Caco-2 (cell line): ENCODE data around the gene ACSS1. TPM values are rescaled to one million over a fixed set of nuclear protein-coding genes. Genes with fewer than 3 reads are reported as not detected.

ENCODE experiments used
- BruUV-seq: library from RNA; stranded (reverse); fragments of 400-500 nt; replicated peaks from 2 replicates; lab custom pipeline; 2021; lab: Mats Ljungman, UMichigan
- CTCF ChIA-PET: fragments of 300-600 bp; sonication (Branson Sonifier 250); formaldehyde crosslinking; loops from one replicate; lab custom pipeline; 2022; ENCODE audit warnings: antibody characterized with exemption; lab: Charles Lee
- POLR2A ChIA-PET: fragments of 300-600 bp; sonication (Branson Sonifier 250); formaldehyde crosslinking; loops from one replicate; lab custom pipeline; 2022; ENCODE audit warnings: antibody characterized with exemption; lab: Charles Lee
- DNase-seq, 2 experiments: peaks; one replicate each; pipeline versions ENCODE4 v3.0.0 to v3.0.0-alpha.2; 2020 to 2022
- H3K27me3 ChIP-seq: replicated peaks from 2 replicates; pipeline ENCODE4 v1.6.0; 2011; ENCODE audit warnings: low read length; ENCODE audit not compliant: control insufficient read depth, insufficient read depth
- H3K36me3 ChIP-seq: 2 replicates; pipeline ENCODE4 v1.5.1; 2011; ENCODE audit warnings: low read length; ENCODE audit not compliant: control insufficient read depth, insufficient read depth
- H3K4me1 ChIP-seq: fragments of 250-450 bp; sonication (Bioruptor Pico); 2 replicates; pipeline ENCODE4 v1.5.1; 2020; ENCODE audit warnings: mild to moderate bottlenecking
- H3K4me3 ChIP-seq: 2 replicates; pipeline ENCODE4 v1.5.1; 2011; ENCODE audit warnings: low read depth, mild to moderate bottlenecking, control low read depth, low read length
- H3K9me3 ChIP-seq: fragments of 250-450 bp; sonication (Bioruptor Pico); 2 replicates; pipeline ENCODE4 v1.5.1; 2020; ENCODE audit warnings: mild to moderate bottlenecking, moderate library complexity
- H3K27ac Mint-ChIP-seq: one replicate; pipeline ENCODE4 v1.8.0; 2022; ENCODE audit warnings: mixed read lengths; ENCODE audit not compliant: unreplicated experiment
- H3K27me3 Mint-ChIP-seq: one replicate; pipeline ENCODE4 v1.8.0; 2022; ENCODE audit warnings: mixed read lengths; ENCODE audit not compliant: insufficient read depth, unreplicated experiment
- H3K36me3 Mint-ChIP-seq: one replicate; pipeline ENCODE4 v1.8.0; 2022; ENCODE audit warnings: mild to moderate bottlenecking, mixed read lengths; ENCODE audit not compliant: insufficient read depth, unreplicated experiment
- H3K4me1 Mint-ChIP-seq: one replicate; pipeline ENCODE4 v1.8.0; 2022; ENCODE audit warnings: low read depth, mixed read lengths; ENCODE audit not compliant: unreplicated experiment
- H3K4me3 Mint-ChIP-seq: one replicate; pipeline ENCODE4 v1.8.0; 2022; ENCODE audit warnings: mild to moderate bottlenecking, moderate library complexity, mixed read lengths; ENCODE audit not compliant: unreplicated experiment
- H3K9me3 Mint-ChIP-seq: one replicate; pipeline ENCODE4 v1.8.0; 2022; ENCODE audit warnings: mixed read lengths; ENCODE audit not compliant: unreplicated experiment
- intact Hi-C: fragments of 100-400 bp; cut with micrococcal nuclease; formaldehyde crosslinking; loops from one replicate; pipeline ENCODE4 v1.10.0; 2022; ENCODE audit not compliant: unreplicated experiment
- total RNA-seq: library from RNA; stranded (reverse); gene quantifications from 2 replicates; pipeline ENCODE4 v1.2.3, GENCODE V29; 2022
- TF ChIP-seq, protein P1 (sequence below), 2 experiments: fragments of 200-600 bp in 1 of 2; IDR thresholded peaks; 1 replicate in 1 of 2; 2 replicates in 1 of 2; pipeline versions ENCODE4 v1.5.1 to v1.8.0; 2011 to 2022; ENCODE audit warnings: antibody characterized with exemption in 1 of 2, control low read depth in 1 of 2, inconsistent platforms in 1 of 2, low read depth in 1 of 2, low read length in 1 of 2, mild to moderate bottlenecking in 1 of 2, moderate library complexity in 1 of 2; ENCODE audit not compliant: insufficient read depth in 1 of 2, severe bottlenecking in 1 of 2, unreplicated experiment in 1 of 2

Gene ACSS1
- total RNA-seq, 1 experiment from 2014 or later, result 113 TPM

DNA sequence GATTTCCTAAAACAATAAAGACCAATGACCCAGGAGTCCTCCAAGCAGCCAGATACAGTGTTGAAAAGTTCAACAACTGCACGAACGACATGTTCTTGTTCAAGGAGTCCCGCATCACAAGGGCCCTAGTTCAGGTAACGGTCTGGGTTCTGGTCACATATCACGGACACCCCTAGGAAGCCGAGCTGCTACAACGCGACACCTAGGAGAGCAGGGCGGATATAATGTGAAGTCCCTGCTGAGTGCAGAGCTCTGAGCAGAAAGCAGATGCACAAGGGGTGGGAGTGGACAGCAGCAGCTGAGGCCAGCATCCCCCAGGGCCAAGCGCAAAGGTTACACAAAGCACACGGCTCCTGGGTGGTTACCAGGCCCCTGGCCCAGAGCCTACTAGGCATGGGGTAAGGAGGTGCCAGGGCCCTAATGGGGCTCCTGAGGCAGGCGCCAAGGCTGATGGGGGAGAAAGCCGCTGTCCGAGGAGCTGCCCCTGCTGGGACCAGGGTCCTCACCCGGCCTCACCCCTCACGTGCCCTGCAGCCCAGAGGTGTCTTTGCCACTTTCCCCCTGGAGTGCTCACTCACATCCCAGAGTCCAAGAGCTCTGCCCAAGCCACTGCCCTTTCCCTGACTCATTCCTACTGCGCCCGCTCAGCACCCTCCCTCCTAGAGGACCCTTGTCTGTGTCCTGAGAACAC, 100.5 kb downstream of the ACSS1 start:
- CTCF ChIA-PET, result no interaction called here
- Histone ChIP-seq H3K27me3 (no peaks in the 10 kb centered on the region), H3K4me3 (no peak overlapping the region), H3K4me1 (0 out of 2 replicates have a peak, but pooled peaks cover 2% of the 10 kb centered on the region), H3K36me3 (no peaks in the 10 kb centered on the region), H3K9me3 (no peaks in the 10 kb centered on the region)
- no peak overlapping the region for H3K27ac Mint-ChIP-seq
- TF ChIP-seq, protein P1, sequence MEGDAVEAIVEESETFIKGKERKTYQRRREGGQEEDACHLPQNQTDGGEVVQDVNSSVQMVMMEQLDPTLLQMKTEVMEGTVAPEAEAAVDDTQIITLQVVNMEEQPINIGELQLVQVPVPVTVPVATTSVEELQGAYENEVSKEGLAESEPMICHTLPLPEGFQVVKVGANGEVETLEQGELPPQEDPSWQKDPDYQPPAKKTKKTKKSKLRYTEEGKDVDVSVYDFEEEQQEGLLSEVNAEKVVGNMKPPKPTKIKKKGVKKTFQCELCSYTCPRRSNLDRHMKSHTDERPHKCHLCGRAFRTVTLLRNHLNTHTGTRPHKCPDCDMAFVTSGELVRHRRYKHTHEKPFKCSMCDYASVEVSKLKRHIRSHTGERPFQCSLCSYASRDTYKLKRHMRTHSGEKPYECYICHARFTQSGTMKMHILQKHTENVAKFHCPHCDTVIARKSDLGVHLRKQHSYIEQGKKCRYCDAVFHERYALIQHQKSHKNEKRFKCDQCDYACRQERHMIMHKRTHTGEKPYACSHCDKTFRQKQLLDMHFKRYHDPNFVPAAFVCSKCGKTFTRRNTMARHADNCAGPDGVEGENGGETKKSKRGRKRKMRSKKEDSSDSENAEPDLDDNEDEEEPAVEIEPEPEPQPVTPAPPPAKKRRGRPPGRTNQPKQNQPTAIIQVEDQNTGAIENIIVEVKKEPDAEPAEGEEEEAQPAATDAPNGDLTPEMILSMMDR (IDR thresholded peaks at IDR 0.05; ENCODE audit: insufficient read depth in 1 of 2, low read depth in 1 of 2, low read length in 1 of 2, severe bottlenecking in 1 of 2, unreplicated experiment in 1 of 2), result no peak
- POLR2A ChIA-PET, result no interaction called here
- no peak overlapping the region for H3K4me3 Mint-ChIP-seq
- no peaks in the 10 kb centered on the region for H3K9me3 Mint-ChIP-seq
- BruUV-seq, result no TSS peak
- peaks cover 22% of the 10 kb centered on the region for H3K36me3 Mint-ChIP-seq
- H3K27me3 Mint-ChIP-seq, result no peaks in the 10 kb centered on the region
- no peaks in the 10 kb centered on the region for H3K4me1 Mint-ChIP-seq
- intact Hi-C loops, result no loop called here
- no peak for DNase-seq

Other genes with a start within 250 kb of the ACSS1 start
- not detected in 2 replicates for gene CST7, start 108.9 kb downstream of the ACSS1 start, total RNA-seq
- gene APMAP, start 65.4 kb downstream of the ACSS1 start, total RNA-seq, result 119 and 138 TPM in 2 replicates
- not detected in 2 replicates for gene VSX1, start 24.0 kb upstream of the ACSS1 start, total RNA-seq
- 86.6 and 89.4 TPM in 2 replicates for gene ENTPD6, start 137.6 kb upstream of the ACSS1 start, total RNA-seq
- gene PYGB, start 189.9 kb upstream of the ACSS1 start, total RNA-seq, result 67.9 and 78.9 TPM in 2 replicates